Activated CD4-positive, CD25-positive, alpha-beta regulatory T cell treated with anti-CD3 and anti-CD28 coated beads, Interleukin-2, amount 50 U/mL, for 16 hours (primary cell): ENCODE measurements around the gene MAPKAPK5.
"Not testable (repeated sequence)": the region's sequence is repeated elsewhere in the genome, so short reads cannot be mapped to it uniquely, and the experiment has no call there.

Experiments
- DNase-seq: peaks from one replicate; pipeline ENCODE4 v3.0.0-alpha.2; 2020; ENCODE audit warnings: low read depth, low spot score

The MAPKAPK5 gene

GRCh38 chr12:111827907-111828306 lies 14.1 kb upstream of the MAPKAPK5 start:
- no peak for DNase-seq

GRCh38 chr12:111828338-111828979 lies 13.6 kb upstream of the MAPKAPK5 start:
- no peak for DNase-seq

GRCh38 chr12:111829635-111830034 lies 12.4 kb upstream of the MAPKAPK5 start:
- DNase-seq, result not testable (repeated sequence)

GRCh38 chr12:111834740-111835386 lies 7.2 kb upstream of the MAPKAPK5 start:
- DNase-seq, result not testable (repeated sequence)

GRCh38 chr12:111835531-111836181 lies 6.4 kb upstream of the MAPKAPK5 start:
- not testable (repeated sequence) for DNase-seq

- no peak for DNase-seq
These were observed 3.7 kb upstream of the MAPKAPK5 start for GRCh38 chr12:111838353-111838752.

- no peak for DNase-seq
These were observed 1.2 kb upstream of the MAPKAPK5 start for GRCh38 chr12:111840807-111841206.

- DNase-seq, result no peak
These were observed 735 bp upstream of the MAPKAPK5 start for GRCh38 chr12:111841236-111841749.

GRCh38 chr12:111842556-111843396 lies 748 bp downstream of the MAPKAPK5 start:
- no peak for DNase-seq

GRCh38 chr12:111846016-111846415 lies 4.0 kb downstream of the MAPKAPK5 start:
- DNase-seq, result no peak

- no peak for DNase-seq
These were observed 8.5 kb downstream of the MAPKAPK5 start for GRCh38 chr12:111850526-111850925.

- DNase-seq, result no peak
These were observed 16.2 kb downstream of the MAPKAPK5 start for GRCh38 chr12:111858186-111858585.

- DNase-seq, result no peak
These were observed 16.8 kb downstream of the MAPKAPK5 start for GRCh38 chr12:111858778-111859177.

- no peak for DNase-seq
These were observed 22.9 kb downstream of the MAPKAPK5 start for GRCh38 chr12:111864913-111865312.

GRCh38 chr12:111867531-111867930 lies 25.5 kb downstream of the MAPKAPK5 start:
- no peak for DNase-seq

- DNase-seq, result no peak
These were observed 26.9 kb downstream of the MAPKAPK5 start for GRCh38 chr12:111868676-111869588.

GRCh38 chr12:111869671-111870070 lies 27.6 kb downstream of the MAPKAPK5 start:
- no peak for DNase-seq

- DNase-seq, result no peak
These were observed 28.2 kb downstream of the MAPKAPK5 start for GRCh38 chr12:111870216-111870615.

GRCh38 chr12:111870706-111871105 lies 28.7 kb downstream of the MAPKAPK5 start:
- no peak for DNase-seq

GRCh38 chr12:111873113-111873512 lies 31.1 kb downstream of the MAPKAPK5 start:
- no peak for DNase-seq

- no peak for DNase-seq
These were observed 39.7 kb downstream of the MAPKAPK5 start for GRCh38 chr12:111881716-111882115.
